GM23338 (cell line): ENCODE measurements around the gene QPCTL. TPM values are rescaled to one million over a fixed set of nuclear protein-coding genes. Genes with fewer than 3 reads are reported as not detected.
A peak's percentile ranks its signal among the peaks of the same experiment; 100 is the strongest.

Experiments used
- ATAC-seq: fragments of 200-7000 bp; cut with Tn5 transposase; 3 replicates; pipeline ENCODE4 v1.9.1; 2020
- DNase-seq: peaks from one replicate; pipeline ENCODE4 v3.0.0-alpha.2; 2015; ENCODE audit warnings: low spot score
- H2AFZ ChIP-seq: fragments of 200-600 bp; sonication (generic); 2 replicates; pipeline ENCODE4 v1.8.0; 2016; ENCODE audit warnings: antibody characterized with exemption, mild to moderate bottlenecking, moderate library complexity
- H3F3A ChIP-seq: fragments of 200-600 bp; sonication (generic); replicated peaks from 2 replicates; pipeline ENCODE4 v1.8.0; 2017; ENCODE audit warnings: antibody characterized with exemption, mixed run types, low read depth
- H3K27ac ChIP-seq: fragments of 200-600 bp; sonication (generic); 2 replicates; pipeline ENCODE4 v1.6.1; 2016; ENCODE audit warnings: low read depth
- H3K27me3 ChIP-seq: fragments of 200-600 bp; sonication (generic); 2 replicates; pipeline ENCODE4 v1.8.0; 2016; ENCODE audit warnings: mild to moderate bottlenecking, mixed run types, moderate library complexity; ENCODE audit not compliant: insufficient read depth
- H3K36me3 ChIP-seq: fragments of 200-600 bp; sonication (generic); 2 replicates; pipeline ENCODE4 v1.8.0; 2016; ENCODE audit warnings: mild to moderate bottlenecking; ENCODE audit not compliant: insufficient read depth
- H3K4me1 ChIP-seq: fragments of 200-600 bp; sonication (generic); 2 replicates; pipeline ENCODE4 v1.8.0; 2016; ENCODE audit warnings: mild to moderate bottlenecking, moderate library complexity; ENCODE audit not compliant: insufficient read depth
- H3K4me2 ChIP-seq: fragments of 200-600 bp; sonication (generic); 2 replicates; pipeline ENCODE4 v1.7.1; 2017; ENCODE audit warnings: mixed run types
- H3K4me3 ChIP-seq: fragments of 200-600 bp; sonication (generic); 2 replicates; pipeline ENCODE4 v1.6.1; 2016; ENCODE audit warnings: mixed run types
- H3K79me2 ChIP-seq: fragments of 200-600 bp; sonication (generic); replicated peaks from 2 replicates; pipeline ENCODE4 v1.8.0; 2017; ENCODE audit warnings: mild to moderate bottlenecking; ENCODE audit not compliant: insufficient read depth
- H3K9me2 ChIP-seq: fragments of 200-600 bp; sonication (generic); 2 replicates; pipeline ENCODE4 v1.8.0; 2017; ENCODE audit not compliant: insufficient read depth
- H4K20me1 ChIP-seq: fragments of 200-600 bp; sonication (generic); replicated peaks from 2 replicates; pipeline ENCODE4 v1.8.0; 2017; ENCODE audit warnings: mild to moderate bottlenecking; ENCODE audit not compliant: insufficient read depth
- H3K27ac Mint-ChIP-seq: 2 replicates; pipeline ENCODE4 v1.8.0; 2020; ENCODE audit warnings: inconsistent platforms, mild to moderate bottlenecking, moderate library complexity, mixed read lengths
- H3K27me3 Mint-ChIP-seq: 3 replicates; pipeline ENCODE4 v1.8.0; 2022; ENCODE audit warnings: low read depth, mild to moderate bottlenecking, moderate library complexity, mixed read lengths, inconsistent platforms; ENCODE audit not compliant: insufficient read depth, poor library complexity
- H3K36me3 Mint-ChIP-seq: 3 replicates; pipeline ENCODE4 v1.8.0; 2021; ENCODE audit warnings: low read depth, mild to moderate bottlenecking, inconsistent platforms, moderate library complexity, mixed read lengths
- H3K4me1 Mint-ChIP-seq: 3 replicates; pipeline ENCODE4 v1.8.0; 2020; ENCODE audit warnings: mild to moderate bottlenecking, inconsistent platforms, mixed read lengths
- H3K4me3 Mint-ChIP-seq: 3 replicates; pipeline ENCODE4 v1.8.0; 2021; ENCODE audit warnings: moderate library complexity, mild to moderate bottlenecking, inconsistent platforms, mixed read lengths
- H3K9me3 Mint-ChIP-seq: 3 replicates; pipeline ENCODE4 v1.8.0; 2020; ENCODE audit warnings: moderate library complexity, mild to moderate bottlenecking, inconsistent platforms, mixed read lengths
- CREB1 ChIP-seq: fragments of 250-450 bp; sonication (Bioruptor Pico); IDR thresholded peaks from 2 replicates; pipeline ENCODE4 v1.5.0; 2020; ENCODE audit warnings: low read depth, mild to moderate bottlenecking, moderate library complexity
- CTCF ChIP-seq, 2 experiments: fragments of 200-600 bp in 1 of 2; sonication (generic) in 1 of 2; conservative IDR thresholded peaks; 2 replicates each; pipeline versions ENCODE4 v1.5.1 to v1.6.1; 2016 to 2017; ENCODE audit warnings: antibody characterized with exemption in 2 of 2, low read depth in 2 of 2, mild to moderate bottlenecking in 2 of 2, moderate library complexity in 1 of 2
- ETS1 ChIP-seq: IDR thresholded peaks from 2 replicates; pipeline ENCODE4 v1.6.1; 2016; ENCODE audit warnings: antibody characterized with exemption
- EZH2 ChIP-seq: fragments of 200-600 bp; sonication (generic); IDR thresholded peaks from one replicate; pipeline ENCODE4 v1.8.0; 2017; ENCODE audit warnings: antibody characterized with exemption, mild to moderate bottlenecking, low read depth; ENCODE audit not compliant: unreplicated experiment
- EZH2phosphoT487 ChIP-seq: fragments of 200-600 bp; sonication (generic); IDR thresholded peaks from one replicate; pipeline ENCODE4 v1.8.1; 2018; ENCODE audit warnings: antibody characterized with exemption; ENCODE audit not compliant: unreplicated experiment
- POLR2AphosphoS5 ChIP-seq: IDR thresholded peaks from 2 replicates; pipeline ENCODE4 v1.6.1; 2016; ENCODE audit warnings: antibody characterized with exemption, low read depth
- REST ChIP-seq: IDR thresholded peaks from one replicate; pipeline ENCODE4 v1.6.1; 2018; ENCODE audit warnings: antibody characterized with exemption; ENCODE audit not compliant: unreplicated experiment
- ZNF331 ChIP-seq: fragments of 250-450 bp; sonication (Bioruptor Pico); IDR thresholded peaks from 2 replicates; pipeline ENCODE4 v1.5.0; 2020; ENCODE audit warnings: low read depth, mild to moderate bottlenecking, moderate library complexity
- ZNF462 ChIP-seq: fragments of 250-450 bp; sonication (Bioruptor Pico); IDR thresholded peaks from 2 replicates; pipeline ENCODE4 v1.5.0; 2020; ENCODE audit warnings: mild to moderate bottlenecking, moderate library complexity
- polyA plus RNA-seq: library from polyadenylated mRNA; unstranded; fragments of >200 nt; fragmentation: Nextera tagmentation; extraction: Ambion mirVana; gene quantifications from 2 replicates; pipeline ENCODE4 v1.2.1, GENCODE V29; 2016
- total RNA-seq: library from RNA; depleted of rRNA; stranded (reverse); fragments of >200 nt; shearing (Covaris generic); gene quantifications from 2 replicates; pipeline ENCODE4 v1.2.3, GENCODE V29; 2014

The QPCTL gene
- total and polyA plus RNA-seq, 2 experiments from 2014 or later: 10.6 to 26.2 TPM

GRCh38 chr19:45745606-45746005 is 53.1 kb downstream of the QPCTL start:
- peaks cover 8% of the 10 kb centered on the region for H3K27me3 Mint-ChIP-seq
- ATAC-seq (no peak), DNase-seq (no peak)
- H3K9me2 ChIP-seq: no peaks in the 10 kb centered on the region
- H3K27ac ChIP-seq: no peak overlapping the region
- 0 out of 2 replicates have a peak overlapping the region, but pooled peaks have one; percentile 14 for H3K4me2 ChIP-seq
- no peak overlapping the region for H3K4me3 ChIP-seq
- no peaks in the 10 kb centered on the region for H3K9me3 Mint-ChIP-seq
- H3F3A ChIP-seq: 0 out of 2 replicates have a peak, but pooled peaks cover 7% of the 10 kb centered on the region
- H4K20me1 ChIP-seq: no peaks in the 10 kb centered on the region
- H3K4me1 Mint-ChIP-seq: no peaks in the 10 kb centered on the region; the same call in 2 of the 3 replicates
- no peak overlapping the region for H3K27ac Mint-ChIP-seq
- H3K4me3 Mint-ChIP-seq: no peak overlapping the region
- H3K4me1 ChIP-seq: no peaks in the 10 kb centered on the region; the same call in 1 of the 2 replicates
- no peaks in the 10 kb centered on the region for H3K27me3 ChIP-seq
- H3K36me3 Mint-ChIP-seq: no peaks in the 10 kb centered on the region
- H3K79me2 ChIP-seq: no peaks in the 10 kb centered on the region
- no peak for TF ChIP-seq CREB1 (CRISPR knock-in tag)
- H3K36me3 ChIP-seq: no peaks in the 10 kb centered on the region
- H2AFZ ChIP-seq: peak overlapping the region; percentile 90

GRCh38 chr19:45746866-45747265 is 54.4 kb downstream of the QPCTL start:
- Histone ChIP-seq H3K36me3 (no peaks in the 10 kb centered on the region), H3K79me2 (no peaks in the 10 kb centered on the region), H3K9me2 (no peaks in the 10 kb centered on the region), H3K4me1 (no peaks in the 10 kb centered on the region; the same call in 1 of the 2 replicates), H3K4me2 (no peak overlapping the region), H2AFZ (no peak overlapping the region), H3K27ac (no peak overlapping the region), H3K4me3 (no peak overlapping the region), H3F3A (0 out of 2 replicates have a peak, but pooled peaks cover 7% of the 10 kb centered on the region), H4K20me1 (no peaks in the 10 kb centered on the region), H3K27me3 (no peaks in the 10 kb centered on the region)
- Mint-ChIP-seq H3K9me3 (no peaks in the 10 kb centered on the region), H3K36me3 (no peaks in the 10 kb centered on the region), H3K27ac (no peak overlapping the region), H3K4me1 (no peaks in the 10 kb centered on the region; the same call in 2 of the 3 replicates), H3K4me3 (no peak overlapping the region; the same call in 2 of the 3 replicates), H3K27me3 (peaks cover 3% of the 10 kb centered on the region)
- DNase-seq: no peak
- no peak for ATAC-seq
- TF ChIP-seq ETS1: no peak
- TF ChIP-seq POLR2AphosphoS5: no peak
- TF ChIP-seq ZNF331 (CRISPR knock-in tag): no peak
- no peak for TF ChIP-seq REST
- TF ChIP-seq ZNF462 (CRISPR knock-in tag): no peak
- no peak for TF ChIP-seq EZH2phosphoT487
- no peak for TF ChIP-seq CTCF (conservative IDR thresholded peaks at IDR 0.05; ENCODE audit: low read depth in 2 of 2)
- TF ChIP-seq EZH2: no peak
